ENCODE measurements around the gene TADA1.

GRCh38 chr1:166915042-166915441 lies 39.0 kb upstream of the TADA1 start:
- TF ChIP-seq CTCF (conservative IDR thresholded peaks at IDR 0.05 in 1 of 2, IDR thresholded peaks at IDR 0.05 in 1 of 2; ENCODE audit: extremely low read depth in 1 of 2, insufficient read depth in 1 of 2, low read depth in 1 of 2, low read length in 2 of 2) (no peak), EZH2 (IDR thresholded peaks at IDR 0.05; ENCODE audit: borderline replicate concordance, low read length) (no peak)
